ENCODE measurements around the gene MSN.

Gene MSN

DNA sequence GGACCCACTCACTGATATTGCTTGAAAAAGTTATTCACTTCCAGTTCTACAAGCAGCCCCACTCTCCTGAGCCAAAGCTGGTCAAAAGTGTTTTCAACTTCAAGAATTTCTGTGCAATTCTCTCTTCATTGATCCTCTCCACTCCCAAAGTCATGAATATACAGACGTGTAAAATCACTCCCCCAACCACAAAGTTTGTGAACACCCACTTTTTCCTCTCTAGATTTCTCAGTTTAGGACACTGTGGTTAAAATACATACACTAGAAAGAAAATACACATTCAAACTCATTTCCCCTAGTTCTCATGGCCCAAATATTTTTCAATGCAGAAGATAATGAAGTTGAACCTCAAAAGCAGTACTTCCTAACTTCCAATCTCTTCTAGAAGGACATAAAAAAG, 116.3 kb downstream of the MSN start:
- in situ Hi-C loops (cut with MboI; ENCODE audit: low sequenced_read_pairs): no loop called here
